Kidney glomerular epithelial cell (primary cell): ENCODE results near the gene ELMOD3.
"Not testable (repeated sequence)": the region's sequence is repeated elsewhere in the genome, so short reads cannot be mapped to it uniquely, and the experiment has no call there.

ENCODE experiments used
- DNase-seq: peaks from one replicate; lab custom pipeline; 2025; lab: John Stamatoyannopoulos, UW

Gene ELMOD3

DNA sequence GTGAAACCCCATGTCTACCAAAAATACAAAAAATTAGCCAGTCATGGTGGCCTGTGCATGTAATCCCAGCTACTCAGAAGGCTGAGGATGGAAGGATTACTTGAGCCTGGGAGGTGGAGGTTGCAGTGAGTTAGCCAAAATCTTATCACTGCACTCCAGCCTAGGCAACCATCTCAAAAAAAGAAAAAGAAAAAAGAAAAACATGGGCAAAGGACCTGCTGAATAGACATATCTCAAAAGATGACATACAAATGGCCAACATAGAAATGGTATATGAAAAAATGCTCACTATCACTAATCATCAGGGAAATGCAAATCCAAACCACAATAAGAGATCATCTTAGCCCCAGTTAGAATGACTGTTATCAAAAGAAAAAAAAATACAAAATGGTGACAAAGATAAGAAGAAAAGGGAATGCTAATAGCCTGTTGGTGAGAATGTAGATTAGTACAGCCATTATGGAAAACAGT is 25.4 kb upstream of the ELMOD3 start:
- DNase-seq = no peak

DNA sequence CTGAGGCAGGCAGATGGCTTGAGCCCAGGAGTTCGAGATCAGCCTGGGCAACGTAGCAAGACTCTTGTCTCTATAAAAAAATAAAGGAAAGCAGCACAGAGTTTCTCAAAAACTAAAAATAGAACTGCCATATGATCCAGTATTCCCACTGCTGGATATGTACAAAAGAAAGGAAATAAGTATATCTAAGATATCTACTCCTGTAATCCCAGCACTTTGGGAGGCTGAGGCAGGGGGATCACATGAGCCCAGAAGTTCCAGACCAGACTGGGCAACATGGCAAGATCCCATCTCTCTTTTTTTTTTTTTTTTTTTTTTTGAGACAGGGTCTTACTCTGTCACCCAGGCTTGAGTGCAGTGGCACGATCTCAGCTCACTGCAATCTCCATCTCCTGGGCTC is 24.9 kb upstream of the ELMOD3 start:
- not testable (repeated sequence) for DNase-seq

DNA sequence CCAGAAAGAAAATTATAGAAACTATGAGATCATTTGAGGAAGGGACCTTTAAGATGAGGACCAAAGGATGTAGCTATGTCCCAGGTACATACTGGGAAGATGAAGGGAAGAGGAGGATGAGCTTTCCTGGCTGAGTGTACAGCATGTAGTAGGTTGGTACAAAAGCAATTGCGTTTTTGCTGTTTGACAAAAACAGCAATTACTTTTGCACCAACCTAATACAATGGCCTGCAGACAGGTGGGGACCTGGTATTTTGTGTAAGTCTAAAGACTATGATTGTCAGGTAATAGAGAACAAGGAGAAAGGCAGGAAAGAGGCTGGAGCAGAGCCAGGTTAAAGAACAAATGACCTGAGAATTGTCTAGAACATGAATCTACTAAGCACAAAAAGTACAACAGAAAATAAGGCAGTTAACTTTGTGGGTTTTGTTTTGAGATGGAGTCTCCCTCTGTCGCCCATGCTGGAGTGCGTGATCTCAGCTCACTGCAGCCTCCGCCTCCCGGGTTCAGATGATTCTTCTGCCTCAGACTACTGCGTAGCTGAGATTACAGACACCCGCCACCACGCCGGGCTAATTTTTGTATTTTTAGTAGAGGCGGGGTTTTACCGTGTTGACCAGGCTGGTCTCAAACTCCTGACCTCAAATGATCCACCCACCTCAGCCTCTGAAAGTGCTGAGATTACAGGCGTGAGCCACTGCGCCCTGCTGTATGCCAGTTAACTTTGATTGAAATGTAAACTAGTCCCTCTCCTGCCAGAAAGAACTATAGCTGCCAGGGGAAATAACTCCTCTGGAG is 23.5 kb upstream of the ELMOD3 start:
- DNase-seq = no peak

DNA sequence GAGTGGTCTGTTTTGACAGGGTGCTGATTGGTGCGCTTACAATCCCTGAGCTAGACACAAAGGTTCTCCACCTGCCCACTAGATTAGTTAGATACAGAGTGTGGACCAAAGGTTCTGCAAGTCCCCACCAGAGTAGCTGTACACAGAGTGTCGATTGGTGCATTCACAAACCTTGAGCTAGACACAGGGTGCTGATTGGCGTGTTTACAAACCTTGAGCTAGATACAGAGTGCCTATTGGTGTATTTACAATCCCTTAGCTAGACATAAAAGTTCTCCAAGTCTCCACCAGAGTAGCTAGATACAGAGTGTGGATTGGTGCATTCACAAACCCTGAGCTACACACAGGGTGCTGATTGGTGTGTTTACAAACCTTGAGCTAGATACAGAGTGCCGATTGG is 20.7 kb upstream of the ELMOD3 start:
- DNase-seq = not testable (repeated sequence)

DNA sequence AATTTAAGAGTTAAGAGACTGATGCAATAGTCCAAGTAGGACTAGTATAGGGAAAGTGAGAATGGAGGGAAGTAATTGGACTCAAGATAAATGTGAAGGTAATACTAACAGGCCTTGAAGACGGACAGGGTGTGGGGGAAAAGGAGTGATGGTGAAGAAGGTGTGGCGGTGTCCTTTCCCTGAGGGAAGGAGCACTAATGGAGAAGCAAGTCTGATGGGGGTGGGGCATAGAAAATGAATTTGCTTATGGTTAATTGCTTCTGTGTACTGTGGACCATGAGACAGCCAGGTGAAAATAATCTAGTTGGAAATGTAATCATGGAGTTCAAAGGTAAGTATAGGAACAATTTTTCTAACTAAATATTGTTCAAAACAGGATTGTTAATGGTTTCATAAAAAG is 19.6 kb upstream of the ELMOD3 start:
- no peak for DNase-seq

DNA sequence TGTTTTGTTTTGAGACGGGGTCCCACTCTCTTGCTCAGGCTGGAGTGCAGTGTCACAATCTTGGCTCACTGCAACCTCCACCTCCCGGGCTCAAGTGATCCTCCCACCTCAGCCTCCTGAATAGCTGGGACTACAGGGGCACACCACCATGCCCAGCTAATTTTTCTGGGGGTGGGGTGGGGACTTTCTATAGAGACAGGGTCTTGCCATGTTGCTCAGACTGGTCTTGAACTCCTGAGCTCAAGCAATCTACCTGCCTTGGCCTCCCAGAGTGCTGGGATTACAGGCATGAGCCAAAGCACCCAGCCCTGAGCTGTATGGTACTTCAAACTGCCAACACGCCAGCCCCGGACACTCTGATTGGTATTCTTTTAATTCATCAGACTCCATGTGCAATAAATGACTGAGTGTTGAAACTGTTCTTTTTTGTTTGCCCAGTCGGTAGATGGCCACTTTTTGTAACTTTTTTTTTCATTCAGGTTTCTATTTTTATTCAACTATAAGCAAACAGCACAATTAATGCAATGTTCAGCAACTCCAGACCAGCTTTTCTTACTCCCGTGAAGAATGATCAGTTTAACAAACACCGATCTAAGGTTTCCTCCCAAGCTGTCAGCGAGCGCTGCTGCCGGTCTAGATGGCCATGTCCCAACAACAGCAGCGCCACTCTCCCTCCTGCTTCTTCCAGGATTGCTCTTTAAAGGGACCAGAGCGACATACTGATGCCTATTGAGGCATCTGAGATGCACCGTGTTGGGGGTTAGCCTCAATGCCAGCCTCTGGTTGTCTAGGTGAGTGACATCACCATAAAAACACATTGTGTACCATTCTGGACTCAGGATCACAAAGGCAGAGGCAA is 14.3 kb upstream of the ELMOD3 start:
- no peak for DNase-seq

DNA sequence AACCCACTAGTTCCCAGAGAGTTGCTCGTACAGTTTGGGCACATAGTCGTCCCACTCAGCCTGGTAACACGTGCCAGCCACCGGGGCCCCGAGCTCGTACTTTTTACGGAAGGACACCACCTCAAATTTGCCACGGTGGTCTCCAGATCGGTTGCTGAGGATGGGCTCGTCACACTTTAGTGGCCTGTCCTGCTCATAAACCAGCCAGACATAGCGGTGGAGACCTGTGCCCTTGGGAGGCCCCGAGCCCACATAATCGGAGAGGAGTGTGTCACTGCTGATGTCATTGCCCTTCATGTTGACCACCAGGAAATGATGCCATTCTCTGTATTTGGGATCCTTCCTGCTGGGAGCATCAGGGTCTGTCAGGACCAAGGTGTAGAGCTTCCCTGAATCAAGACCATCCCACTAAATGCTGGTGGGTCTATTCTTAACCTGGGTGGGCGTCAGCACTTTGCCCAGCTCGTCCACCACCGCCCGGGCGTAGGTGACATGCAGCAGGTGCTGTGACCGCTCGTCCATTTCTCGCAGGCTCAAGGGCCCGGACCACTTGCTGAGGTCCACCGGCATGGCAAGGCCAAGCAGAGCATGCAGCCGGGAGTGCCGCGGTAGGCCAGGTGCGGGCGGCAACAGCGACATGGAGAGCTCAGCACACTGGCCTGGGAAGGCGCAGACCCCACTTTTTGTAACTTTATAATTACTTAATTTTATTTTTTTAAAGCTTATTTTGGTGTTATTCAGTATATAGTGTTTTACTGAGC is 13.1 kb upstream of the ELMOD3 start:
- no peak for DNase-seq

DNA sequence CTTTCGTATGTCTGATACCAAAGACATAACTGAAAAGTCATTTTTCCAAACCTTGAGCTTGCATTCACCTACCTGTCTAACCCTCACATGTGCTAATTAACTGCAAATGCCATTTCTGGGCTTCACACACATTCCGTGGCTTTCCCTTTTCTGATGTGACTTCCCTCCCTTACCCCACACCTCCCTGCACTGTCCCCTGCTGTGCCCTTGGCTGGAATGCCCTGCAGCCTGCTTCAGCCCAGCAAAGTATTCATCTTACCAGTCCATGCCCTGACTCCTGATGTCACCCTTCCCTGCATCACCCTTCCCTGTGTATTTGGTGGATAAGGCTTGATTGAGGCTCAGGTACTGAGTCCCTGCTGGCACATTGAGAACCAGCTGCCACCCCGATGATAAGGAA is 12.4 kb upstream of the ELMOD3 start:
- no peak for DNase-seq

DNA sequence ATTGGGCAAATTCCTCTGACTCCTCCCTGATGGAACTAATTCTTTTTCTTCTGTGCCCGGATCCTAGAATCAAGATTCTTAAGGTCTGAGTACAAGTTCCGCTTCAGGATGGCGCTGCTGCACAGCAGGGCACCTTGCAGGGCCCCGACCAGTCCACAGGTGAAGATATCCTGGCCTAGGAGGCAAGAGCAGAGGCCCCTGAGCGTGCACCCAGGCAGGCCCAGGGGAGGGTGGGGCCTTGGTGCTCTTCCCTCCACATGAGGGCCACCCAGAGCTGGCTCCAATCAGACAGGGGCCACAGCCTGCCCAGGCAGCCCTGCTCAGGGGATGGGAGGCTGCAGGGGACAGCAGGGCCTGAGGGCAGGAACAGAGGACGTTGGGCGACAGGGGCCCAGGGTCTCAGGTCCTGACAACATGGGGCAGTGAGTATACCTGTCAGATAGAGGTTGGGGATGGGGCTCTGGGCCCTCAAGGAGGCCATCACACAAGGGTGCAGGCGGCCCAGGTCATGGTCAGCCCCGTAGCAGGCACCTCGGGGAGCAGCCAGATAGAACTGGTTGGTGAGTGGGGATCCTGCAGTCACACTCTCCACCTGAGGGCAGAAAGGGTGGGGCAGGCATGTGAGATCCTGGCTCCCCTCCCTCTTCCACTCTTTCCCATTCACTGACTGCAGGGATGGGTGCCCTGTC is 11.2 kb upstream of the ELMOD3 start:
- DNase-seq = not testable (repeated sequence)

DNA sequence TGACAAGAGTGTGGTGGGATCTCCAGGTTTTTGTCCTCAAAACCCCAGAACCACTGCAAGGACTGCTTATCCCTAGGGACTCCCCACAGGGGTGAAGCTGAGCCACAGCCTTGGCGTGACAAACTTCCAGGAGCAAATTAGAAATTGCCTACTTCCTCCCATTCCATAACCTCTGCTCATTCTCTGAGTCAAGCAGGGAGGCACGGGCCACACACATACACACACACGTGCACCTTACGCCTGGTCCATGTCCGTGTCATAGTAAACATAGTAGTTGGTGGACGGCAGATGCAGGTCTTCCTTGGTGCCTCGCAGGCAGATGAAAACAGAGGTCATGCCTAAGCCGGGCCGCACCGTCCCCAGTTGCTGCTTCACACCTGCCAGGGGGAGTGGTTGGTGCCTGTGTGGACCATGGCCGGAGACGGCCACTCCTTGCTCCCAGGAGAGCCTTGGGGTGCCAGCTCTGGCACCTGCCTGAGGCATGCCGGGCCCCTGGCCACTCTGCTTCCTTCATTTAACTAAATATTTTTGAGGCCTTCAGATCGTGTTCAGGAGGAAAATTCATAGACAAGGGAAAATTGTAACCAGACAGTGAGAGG is 10.1 kb upstream of the ELMOD3 start:
- no peak for DNase-seq

DNA sequence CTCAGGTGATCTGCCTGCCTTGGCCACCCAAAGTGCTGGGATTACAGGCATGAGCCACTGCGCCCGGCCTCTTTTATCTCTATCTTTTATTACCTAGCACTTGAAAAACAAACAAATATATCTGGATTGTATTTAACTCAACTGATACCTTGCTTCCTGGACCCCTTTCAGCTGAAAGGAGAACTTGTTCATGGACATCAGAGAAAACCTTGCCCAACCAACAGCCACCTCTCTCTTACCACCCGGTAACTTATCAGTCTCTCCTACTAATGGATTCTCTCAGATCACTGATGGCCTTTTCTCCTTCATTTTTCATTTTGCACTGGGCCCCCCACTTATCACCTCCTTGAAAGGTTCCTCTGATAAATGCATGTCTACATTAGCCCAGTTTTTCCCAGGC is 7.0 kb upstream of the ELMOD3 start:
- DNase-seq = no peak

DNA sequence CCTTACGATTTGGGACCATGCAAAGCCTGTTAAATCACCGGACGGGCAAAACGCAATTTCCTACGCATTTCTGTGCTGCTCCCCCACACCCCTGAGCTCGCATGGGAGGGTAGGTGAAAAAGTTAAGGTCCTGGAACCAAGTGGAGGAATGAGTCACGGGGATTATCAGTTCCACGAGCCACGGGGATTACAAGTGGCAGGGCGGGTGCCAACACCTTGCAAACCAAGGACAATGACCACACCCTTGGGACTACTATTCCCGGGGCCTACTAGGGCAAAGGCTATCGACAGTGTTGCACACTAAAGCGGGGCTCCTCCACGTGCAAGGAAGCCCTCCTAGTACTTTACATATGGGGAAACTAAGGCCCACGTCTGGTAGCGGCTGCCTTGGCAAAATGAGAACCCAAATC is 688 bp upstream of the ELMOD3 start:
- DNase-seq = no peak

DNA sequence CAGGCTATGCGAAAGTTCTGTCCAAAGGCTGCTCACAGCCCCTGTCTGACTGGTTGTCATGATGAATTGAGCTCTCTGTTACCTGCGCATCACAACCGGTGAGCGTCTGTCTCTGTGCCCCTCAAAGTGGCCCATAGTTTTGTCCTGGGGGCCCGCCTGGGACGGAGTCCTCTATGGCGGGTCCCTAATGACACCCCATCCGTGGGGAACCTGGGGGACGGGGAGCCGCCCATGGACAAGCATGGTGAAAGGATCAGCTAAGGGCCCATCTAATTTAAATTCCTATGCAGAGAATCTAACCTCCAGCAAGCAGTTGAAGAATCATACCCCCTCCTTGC is 473 bp downstream of the ELMOD3 start:
- no peak for DNase-seq

DNA sequence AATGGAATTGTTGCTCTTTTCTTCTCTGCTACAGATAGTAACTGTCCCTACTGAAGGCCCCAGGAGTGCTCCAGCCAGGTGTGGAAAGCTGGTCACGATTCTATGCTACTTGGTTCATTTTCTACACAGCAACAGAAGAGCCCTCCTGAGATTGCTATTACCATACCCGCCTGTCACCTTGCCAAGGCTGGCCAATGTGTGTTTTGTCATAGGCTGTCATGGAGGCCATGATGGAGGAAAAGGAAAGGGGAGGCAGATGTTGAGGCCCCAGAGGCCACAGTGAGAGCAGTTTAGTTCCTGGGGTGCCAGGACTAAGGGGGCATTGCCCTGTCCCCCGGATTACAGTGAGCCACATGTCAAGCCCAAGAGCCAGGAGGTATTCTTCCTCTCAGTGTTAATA is 952 bp downstream of the ELMOD3 start:
- no peak for DNase-seq

DNA sequence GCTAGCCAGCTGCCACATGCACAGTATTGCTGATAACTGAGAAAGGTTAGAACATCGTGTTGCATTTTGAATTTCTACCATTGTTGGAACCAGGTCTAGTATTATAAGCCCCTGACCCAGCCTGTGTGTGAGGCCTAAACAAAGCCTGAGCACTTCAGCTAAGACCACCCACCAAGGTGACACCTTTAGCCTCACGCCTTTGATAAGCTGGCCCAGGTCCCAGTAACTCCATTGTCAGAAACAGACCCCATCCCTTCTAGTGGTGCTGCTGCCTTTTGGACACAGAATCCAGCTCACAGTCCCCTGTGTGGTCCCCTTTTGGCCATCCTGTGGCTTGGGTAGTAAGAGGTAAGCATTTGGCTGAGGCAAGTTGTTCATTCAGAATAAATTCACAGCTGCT is 1.6 kb downstream of the ELMOD3 start:
- no peak for DNase-seq

DNA sequence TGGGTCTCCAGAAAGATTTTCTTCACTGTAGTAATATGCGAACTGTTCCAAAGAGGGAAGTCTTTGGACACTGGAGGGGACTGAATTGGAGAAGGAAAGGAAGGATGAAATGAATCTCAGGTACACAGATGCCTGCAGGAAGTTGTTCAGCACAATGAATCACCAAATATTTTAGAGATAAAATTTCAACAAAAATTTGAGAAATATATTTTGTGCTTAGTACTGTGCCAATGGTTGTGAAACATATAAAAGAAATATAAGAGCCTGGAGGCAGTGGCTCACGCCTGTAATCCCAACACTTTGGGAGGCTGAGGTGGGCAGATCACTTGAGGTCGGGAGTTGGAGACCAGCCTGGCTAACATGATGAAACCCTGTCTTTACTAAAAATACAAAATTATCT is 3.2 kb downstream of the ELMOD3 start:
- no peak for DNase-seq

DNA sequence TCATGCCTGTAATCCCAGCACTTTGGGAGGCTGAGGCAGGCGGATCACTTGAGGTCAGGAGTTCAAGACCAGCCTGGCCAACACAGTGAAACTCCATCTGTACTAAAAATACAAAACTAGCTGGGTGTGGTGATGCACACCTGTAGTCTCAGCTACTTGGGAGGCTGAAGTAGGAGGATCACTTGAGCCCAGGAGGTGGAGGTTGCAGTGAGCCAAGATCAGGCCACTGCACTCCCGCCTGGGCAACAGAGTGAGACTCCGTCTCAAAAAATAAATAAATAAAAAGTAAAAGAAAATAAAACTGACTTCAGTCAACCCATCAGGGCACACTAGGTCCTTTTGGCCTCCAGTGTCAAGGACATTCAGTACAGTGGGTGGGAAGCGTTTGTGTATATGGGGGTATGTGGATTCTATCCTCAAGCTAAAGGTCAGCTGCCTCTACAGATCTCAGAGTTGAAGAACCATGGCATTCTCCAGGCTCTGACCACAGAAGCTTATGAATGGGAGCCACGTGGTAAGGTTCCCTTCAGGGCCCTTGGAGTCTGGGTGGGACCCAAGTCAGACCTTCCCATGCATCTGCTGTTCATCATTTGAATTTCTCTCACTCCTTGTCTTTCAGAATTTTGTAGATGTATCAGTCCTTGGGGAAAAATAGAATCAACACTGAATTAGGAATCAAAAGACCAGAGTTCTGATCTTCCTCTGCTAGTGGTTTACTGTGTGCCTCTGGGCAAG is 8.3 kb downstream of the ELMOD3 start:
- not testable (repeated sequence) for DNase-seq

DNA sequence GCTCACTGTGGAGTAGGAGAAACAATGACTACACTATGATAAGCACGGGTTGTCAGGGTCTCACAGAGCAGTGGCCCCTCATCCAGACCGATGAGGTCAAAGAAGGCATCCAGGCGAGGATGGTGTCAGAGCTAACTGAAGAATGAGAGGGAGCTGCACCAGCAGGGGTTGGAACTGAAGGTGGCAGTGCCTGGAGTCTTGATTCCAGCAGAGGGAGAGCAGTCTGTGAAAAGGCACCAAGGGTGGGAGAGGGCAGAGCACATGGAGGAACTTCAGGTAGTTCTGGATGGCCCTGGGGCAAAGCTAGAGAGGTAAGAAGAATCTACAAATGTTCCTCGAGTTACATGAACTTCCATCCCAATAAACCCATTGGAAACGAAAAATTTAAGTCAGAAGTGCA is 12.6 kb downstream of the ELMOD3 start:
- no peak for DNase-seq

DNA sequence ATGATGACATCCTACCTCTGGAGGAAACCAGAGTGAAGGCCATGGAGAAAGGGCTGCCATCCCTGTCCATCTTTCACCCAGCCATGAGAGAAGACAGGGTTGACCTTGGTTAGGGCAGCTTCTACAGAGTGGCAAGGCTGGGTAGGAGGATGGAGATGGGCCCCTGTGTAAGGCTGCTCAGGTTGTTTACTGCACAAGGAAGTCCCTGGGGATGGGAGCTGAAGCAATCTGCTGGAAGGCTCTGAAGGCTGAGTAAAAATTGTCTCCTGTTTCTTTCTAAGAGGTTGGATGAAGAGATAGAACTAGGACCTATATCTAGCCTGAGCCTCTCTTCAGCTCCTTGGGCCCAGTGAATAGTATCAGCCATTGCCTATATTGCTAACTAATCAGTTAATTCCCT is 14.4 kb downstream of the ELMOD3 start:
- no peak for DNase-seq

DNA sequence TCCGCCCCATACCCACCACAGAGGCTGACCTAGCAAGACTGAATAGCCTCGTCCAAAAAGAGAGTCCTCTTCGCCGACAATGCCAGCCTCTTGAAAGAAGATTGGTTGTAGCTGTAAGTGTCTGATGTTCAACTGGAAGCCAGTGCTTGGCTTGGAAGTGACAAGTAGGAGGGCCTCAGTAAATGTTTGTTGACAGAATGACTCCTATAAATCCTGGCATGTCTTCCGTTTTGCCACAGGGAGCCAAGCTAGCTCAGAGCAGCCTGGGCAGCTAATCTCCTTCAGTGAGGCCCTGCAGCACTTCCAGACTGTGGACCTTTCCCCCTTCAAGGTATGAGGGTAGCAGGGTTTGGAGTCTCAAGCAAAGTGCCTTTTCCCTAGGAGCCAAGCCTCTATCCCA is 14.9 kb downstream of the ELMOD3 start:
- DNase-seq = no peak

DNA sequence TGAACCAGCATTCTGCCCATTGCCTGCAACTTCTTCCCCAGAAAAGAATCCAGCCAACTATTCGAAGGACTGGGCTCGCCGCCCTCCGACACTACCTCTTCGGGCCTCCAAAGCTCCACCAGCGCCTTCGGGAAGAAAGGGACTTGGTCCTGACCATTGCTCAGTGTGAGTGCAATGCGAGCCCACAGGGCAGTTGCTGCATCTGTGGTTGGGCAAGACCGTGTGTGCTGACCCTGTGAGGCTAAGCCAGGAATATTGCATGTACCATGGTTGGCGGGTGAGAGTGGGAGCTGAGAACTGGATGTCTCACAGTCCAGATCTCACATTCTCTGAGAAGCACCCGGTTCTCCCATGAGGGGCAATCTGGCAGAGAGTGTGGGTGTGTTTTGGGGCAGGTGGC is 16.5 kb downstream of the ELMOD3 start:
- no peak for DNase-seq
